HepG2 (cell line): ENCODE data around the gene CCL22. TPM values are rescaled to one million over a fixed set of nuclear protein-coding genes. Genes with fewer than 3 reads are reported as not detected.

Experiments
- ATAC-seq: fragments of 200-7000 bp; cut with Tn5 transposase; 3 replicates; pipeline ENCODE4 v1.9.1; 2020; ENCODE audit warnings: mild to moderate bottlenecking, moderate library complexity
- BruUV-seq: library from RNA; stranded (reverse); fragments of 400-500 nt; replicated peaks from 2 replicates; lab custom pipeline; 2021; lab: Mats Ljungman, UMichigan
- CTCF ChIA-PET: fragments of 300-600 bp; formaldehyde crosslinking; extraction: SDS; loops from one replicate; lab custom pipeline; 2021; ENCODE audit warnings: low total read pairs, inconsistent platforms, low intra/inter-chr PET ratio; lab: Yijun Ruan, JAX
- POLR2A ChIA-PET: fragments of 350-600 bp; sonication (Branson Sonifier 250); formaldehyde crosslinking; loops from one replicate; lab custom pipeline; 2020; ENCODE audit warnings: antibody characterized with exemption, inconsistent platforms; lab: Yijun Ruan, JAX
- DNase-seq: peaks from one replicate; pipeline ENCODE4 v3.0.0-alpha.2; 2015; ENCODE audit warnings: low spot score
- FAIRE-seq: peaks from 3 replicates; lab custom pipeline; 2011; peaks lifted over from hg19 to GRCh38; lab: Jason Lieb, UNC
- H2AFZ ChIP-seq: one replicate; pipeline ENCODE4 v1.6.1; 2011; ENCODE audit warnings: low read length, inconsistent platforms
- H3K27ac ChIP-seq: fragments of 300-600 bp; 3 replicates; pipeline ENCODE4 v1.8.0; 2011; ENCODE audit warnings: mixed run types, mild to moderate bottlenecking, mixed read lengths, low read length, inconsistent platforms; ENCODE audit not compliant: insufficient read depth; ENCODE audit errors: extremely low read length
- H3K27me3 ChIP-seq, 2 experiments: fragments of 200-600 bp in 1 of 2; 2 replicates in 1 of 2; 3 replicates in 1 of 2; pipeline versions ENCODE4 v1.6.0 to v1.8.0; 2011; ENCODE audit warnings: low read length in 2 of 2, mild to moderate bottlenecking in 2 of 2, moderate library complexity in 2 of 2, inconsistent platforms in 1 of 2; ENCODE audit not compliant: insufficient read depth in 2 of 2, control insufficient read depth in 1 of 2
- H3K36me3 ChIP-seq, 2 experiments: fragments of 200-600 bp in 1 of 2; replicated peaks in 1 of 2; 2 replicates in 1 of 2; 3 replicates in 1 of 2; pipeline versions ENCODE4 v1.5.1 to v1.8.0; 2011; ENCODE audit warnings: low read length in 2 of 2, inconsistent platforms in 1 of 2; ENCODE audit not compliant: insufficient read depth in 2 of 2, control insufficient read depth in 1 of 2
- H3K4me1 ChIP-seq: 2 replicates; pipeline ENCODE4 v1.5.1; 2012; ENCODE audit warnings: low read length, inconsistent platforms; ENCODE audit not compliant: insufficient read depth
- H3K4me2 ChIP-seq: 2 replicates; pipeline ENCODE4 v1.6.0; 2011; ENCODE audit warnings: low read depth, low read length, inconsistent platforms
- H3K4me3 ChIP-seq, 3 experiments: fragments of 200-600 bp in 1 of 3; sonication (generic), shearing (Covaris generic) in 1 of 3; replicated peaks in 1 of 3; 2 replicates each; pipeline ENCODE4 v1.5.1; 2011 to 2016; ENCODE audit warnings: low read length in 3 of 3, inconsistent platforms in 2 of 3, low read depth in 2 of 3, mild to moderate bottlenecking in 2 of 3, control low read depth in 1 of 3, mixed read lengths in 1 of 3; ENCODE audit not compliant: insufficient read depth in 1 of 3
- H3K79me2 ChIP-seq: one replicate; pipeline ENCODE4 v1.6.1; 2011; ENCODE audit warnings: low read length, inconsistent platforms; ENCODE audit not compliant: insufficient read depth
- H3K9ac ChIP-seq: 2 replicates; pipeline ENCODE4 v1.6.0; 2011; ENCODE audit warnings: mild to moderate bottlenecking, low read depth, low read length, inconsistent platforms; ENCODE audit not compliant: insufficient read depth
- H3K9me3 ChIP-seq: 2 replicates; pipeline ENCODE4 v1.5.1; 2012; ENCODE audit warnings: mild to moderate bottlenecking, low read length
- H4K20me1 ChIP-seq: 2 replicates; pipeline ENCODE4 v1.6.0; 2011; ENCODE audit warnings: inconsistent platforms, mild to moderate bottlenecking, low read length, moderate library complexity; ENCODE audit not compliant: insufficient read depth
- CENPX ChIP-seq: sonication (generic); formaldehyde crosslinking; IDR thresholded peaks from 2 replicates; pipeline ENCODE4 v1.9.0; 2021; ENCODE audit warnings: mild to moderate bottlenecking, missing genetic modification reagents, moderate library complexity
- EHMT2 ChIP-seq: fragments of 200-600 bp; sonication (generic); IDR thresholded peaks from 2 replicates; pipeline ENCODE4 v1.7.0; 2017; ENCODE audit warnings: antibody characterized with exemption, low read depth, low read length, borderline replicate concordance
- HIVEP1 ChIP-seq: sonication (generic); formaldehyde crosslinking; IDR thresholded peaks from 2 replicates; pipeline ENCODE4 v1.4.0; 2020; ENCODE audit warnings: mild to moderate bottlenecking, missing genetic modification reagents
- HMGXB3 ChIP-seq: sonication (generic); formaldehyde crosslinking; IDR thresholded peaks from 2 replicates; pipeline ENCODE4 v1.4.0; 2020; ENCODE audit warnings: missing genetic modification reagents, borderline replicate concordance
- JUN ChIP-seq: sonication (generic); formaldehyde crosslinking; IDR thresholded peaks from 2 replicates; pipeline ENCODE4 v1.4.0; 2020; ENCODE audit warnings: mild to moderate bottlenecking, missing genetic modification reagents
- KDM5B ChIP-seq: sonication (generic); formaldehyde crosslinking; IDR thresholded peaks from 2 replicates; pipeline ENCODE4 v1.4.0; 2020; ENCODE audit warnings: missing genetic modification reagents, mild to moderate bottlenecking, borderline replicate concordance
- MYC ChIP-seq: sonication (generic); formaldehyde crosslinking; IDR thresholded peaks from 2 replicates; pipeline ENCODE4 v1.9.0; 2021; ENCODE audit warnings: missing genetic modification reagents, borderline replicate concordance
- NPAS2 ChIP-seq: sonication (generic); formaldehyde crosslinking; IDR thresholded peaks from 2 replicates; pipeline ENCODE4 v1.8.0; 2022; ENCODE audit warnings: mild to moderate bottlenecking, missing genetic modification reagents, borderline replicate concordance
- RELA ChIP-seq: sonication (generic); formaldehyde crosslinking; IDR thresholded peaks from 2 replicates; pipeline ENCODE4 v1.4.0; 2020; ENCODE audit warnings: missing genetic modification reagents
- RXRA ChIP-seq: sonication (generic); formaldehyde crosslinking; IDR thresholded peaks from 2 replicates; pipeline ENCODE4 v1.5.1; 2020; ENCODE audit warnings: missing genetic modification reagents
- SOX5 ChIP-seq: IDR thresholded peaks from 2 replicates; pipeline ENCODE4 v1.6.1; 2016; ENCODE audit warnings: borderline replicate concordance
- ZNF275 ChIP-seq: sonication (generic); formaldehyde crosslinking; IDR thresholded peaks from 2 replicates; pipeline ENCODE4 v1.8.0; 2022; ENCODE audit warnings: missing genetic modification reagents, mild to moderate bottlenecking, inconsistent platforms, borderline replicate concordance
- WGBS: methylation state at CpG from one replicate; pipeline ENCODE4 v1.1.6; 2017; ENCODE audit warnings: low lambda C conversion rate; 5-methylcytosine and 5-hydroxymethylcytosine counted together
- in situ Hi-C: cut with HindIII; loops from 2 replicates; pipeline ENCODE4 v1.10.0; 2017; ENCODE audit warnings: low pct_unique_long_range_greater_than_20kb; ENCODE audit not compliant: extremely low pct_ligation_motif_present
- intact Hi-C: fragments of 100-400 bp; cut with micrococcal nuclease; formaldehyde crosslinking; loops from one replicate; pipeline ENCODE4 v1.10.0; 2022; ENCODE audit not compliant: unreplicated experiment
- polyA plus RNA-seq, 8 experiments: library from polyadenylated mRNA; depleted of rRNA in 3 of 8; stranded (reverse) in 7 of 8; unstranded in 1 of 8; fragments of >200 nt; fragmentation: Illumina TruSeq in 4 of 8; extraction: Trizol in 4 of 8; gene quantifications; 2 replicates each; pipeline versions ENCODE4 v1.2.1 to v1.2.3, GENCODE V29; 2011 to 2016; ENCODE audit warnings: low read depth in 4 of 8, missing spikeins in 1 of 8, mixed read lengths in 1 of 8; ENCODE audit not compliant: insufficient read depth in 1 of 8
- total RNA-seq, 5 experiments: library from RNA; depleted of rRNA; stranded (reverse); fragments of >200 nt; fragmentation: Illumina TruSeq; extraction: Trizol; gene quantifications; 2 replicates each; pipeline ENCODE4 v1.2.3, GENCODE V29; 2016; ENCODE audit warnings: low read depth in 1 of 5

Gene CCL22
- total and polyA plus RNA-seq, 2 of the 13 experiments (the other 11 are each of a cell fraction or from before 2014, with no cell fraction given), result not detected

DNA sequence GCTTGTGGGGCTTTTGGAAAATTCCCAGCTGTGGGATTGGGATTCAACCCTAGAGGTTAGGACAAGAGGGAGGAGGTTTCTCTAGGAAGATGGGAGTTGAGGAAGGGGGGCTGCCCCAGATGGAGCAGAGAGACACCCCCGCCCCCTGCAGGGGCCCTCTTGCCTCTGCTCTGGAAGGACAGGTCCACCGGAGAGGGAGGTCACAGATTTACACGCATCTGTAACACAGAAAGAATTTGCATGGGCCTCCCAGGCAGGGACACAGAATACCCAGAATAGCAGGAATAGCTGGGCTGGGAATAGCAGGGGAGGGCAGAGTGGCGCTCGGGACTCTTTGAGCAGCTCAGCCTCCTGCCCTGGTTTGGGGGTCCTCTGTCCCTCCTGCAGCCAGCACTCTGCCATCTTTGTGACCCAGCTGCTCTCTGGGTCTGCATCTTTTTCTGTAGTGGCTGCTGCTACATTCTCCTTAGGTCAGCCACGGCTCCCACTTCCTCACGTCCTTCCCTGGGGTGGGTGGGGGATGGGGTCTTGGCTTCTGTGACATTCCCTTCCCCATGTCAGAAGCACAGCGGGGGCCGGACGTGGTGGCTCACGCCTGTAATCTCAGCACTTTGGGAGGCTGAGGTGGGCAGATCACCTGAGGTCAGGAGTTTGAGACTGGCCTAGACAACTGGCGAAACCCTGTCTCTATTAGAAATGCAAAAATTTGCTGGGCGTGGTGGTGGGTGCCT is 40.2 kb upstream of the CCL22 start (continued):
- no peak for TF ChIP-seq HMGXB3
- no peak for TF ChIP-seq HIVEP1 (CRISPR knock-in tag)
- TF ChIP-seq RXRA (CRISPR knock-in tag), result no peak
- no peak for TF ChIP-seq RELA

GRCh38 chr16:57319646-57320045 is 38.9 kb upstream of the CCL22 start:
- no peak for FAIRE-seq
- 34% methylated on average over 2 of the region's 2 CpGs for WGBS
- CTCF ChIA-PET, result no interaction called here
- Histone ChIP-seq H3K36me3 (no peaks in the 10 kb centered on the region), H2AFZ (no peak overlapping the region), H3K79me2 (no peaks in the 10 kb centered on the region), H3K27me3 (no peaks in the 10 kb centered on the region), H3K4me2 (no peak overlapping the region), H3K9me3 (no peaks in the 10 kb centered on the region), H3K9ac (no peak overlapping the region), H3K4me3 (no peak overlapping the region), H4K20me1 (no peaks in the 10 kb centered on the region), H3K27ac (no peak overlapping the region), H3K4me1 (peaks cover 9% of the 10 kb centered on the region; the same call in 1 of the 2 replicates)
- no TSS peak for BruUV-seq
- no peak for TF ChIP-seq CENPX (CRISPR knock-in tag)
- no peak for TF ChIP-seq EHMT2
- TF ChIP-seq KDM5B (CRISPR knock-in tag), result no peak
- TF ChIP-seq MYC (CRISPR knock-in tag), result no peak
- TF ChIP-seq SOX5 (CRISPR knock-in tag), result no peak
- TF ChIP-seq JUN, result no peak
- TF ChIP-seq NPAS2 (CRISPR knock-in tag), result no peak
- no peak for TF ChIP-seq ZNF275 (CRISPR knock-in tag)
- in situ Hi-C loops, result no loop called here
- ATAC-seq, result no peak
- intact Hi-C loops, result no loop called here
- POLR2A ChIA-PET, result no interaction called here
- no peak for DNase-seq
